Measurements from ENCODE around the gene NEURL4. TPM values are rescaled to one million over a fixed set of nuclear protein-coding genes. Genes with fewer than 3 reads are reported as not detected.

NEURL4 gene
- 13.4 and 22.5 TPM in 2 replicates for total RNA-seq

GRCh38 chr17:7328840-7329373 is at the start of gene NEURL4:
NEURL4 (minus strand) TSS chr17:7329335; CDS start chr17:7329312, 23 bp downstream.

GRCh38 chr17:7355053-7355452 is 25.9 kb upstream of the NEURL4 start, which contains the start of gene TMEM95:
TMEM95 (plus strand) TSS chr17:7355156; CDS start chr17:7355205, 49 bp downstream.

GRCh38 chr17:7351665-7352502 is 22.7 kb upstream of the NEURL4 start, which contains the start of gene KCTD11:
KCTD11 (plus strand) TSS chr17:7352162.

GRCh38 chr17:7336240-7337175 is 7.4 kb upstream of the NEURL4 start, which contains the start of gene ACAP1:
ACAP1 (plus strand) TSS chr17:7336529; CDS start chr17:7336735, 206 bp downstream.

GRCh38 chr17:7314719-7315569 is 14.2 kb downstream of the NEURL4 start, which contains the start of gene GPS2:
GPS2 (minus strand) TSS chr17:7315360; CDS start chr17:7315052, 308 bp downstream.

GRCh38 chr17:7306911-7307685 is 22.0 kb downstream of the NEURL4 start, which contains the start of gene EIF5A:
EIF5A (plus strand) TSS chr17:7307628; CDS start chr17:7309636, 2,008 bp downstream.

GRCh38 chr17:7294614-7295153 is 34.5 kb downstream of the NEURL4 start, which contains the start of gene YBX2:
YBX2 (minus strand) TSS chr17:7294639; CDS start chr17:7294500, 139 bp downstream.

GRCh38 chr17:7281074-7281952 is 47.8 kb downstream of the NEURL4 start, which contains the start of gene SLC2A4:
SLC2A4 (plus strand) TSS chr17:7281718; CDS start chr17:7281935, 217 bp downstream.

Other genes with a start within 250 kb of the NEURL4 start
- gene CLEC10A, start 249.1 kb downstream of the NEURL4 start, total RNA-seq = not detected in 2 replicates
- gene ASGR2, start 214.5 kb downstream of the NEURL4 start, total RNA-seq = not detected in 2 replicates
- 0.21 TPM in 1 of 2 replicates, not detected in the other for gene ASGR1, start 150.0 kb downstream of the NEURL4 start, total RNA-seq
- gene DLG4, start 109.5 kb downstream of the NEURL4 start, total RNA-seq = 4.4 and 6.6 TPM in 2 replicates
- 364 and 375 TPM in 2 replicates for gene ACADVL, start 109.4 kb downstream of the NEURL4 start, total RNA-seq
- 44.9 and 52.6 TPM in 2 replicates for gene DVL2, start 94.8 kb downstream of the NEURL4 start, total RNA-seq
- 33.1 and 35.1 TPM in 2 replicates for gene PHF23, start 89.9 kb downstream of the NEURL4 start, total RNA-seq
- 309 and 347 TPM in 2 replicates for gene GABARAP, start 86.9 kb downstream of the NEURL4 start, total RNA-seq
- 21.6 and 47.5 TPM in 2 replicates for gene CTDNEP1, start 77.6 kb downstream of the NEURL4 start, total RNA-seq
- gene ELP5, start 77.1 kb downstream of the NEURL4 start, total RNA-seq = 38.4 and 42.1 TPM in 2 replicates
- gene CLDN7, start 66.9 kb downstream of the NEURL4 start, total RNA-seq = 86.7 and 132 TPM in 2 replicates
- gene SLC2A4, start 47.6 kb downstream of the NEURL4 start, total RNA-seq = 0.14 and 0.56 TPM in 2 replicates
- gene YBX2, start 34.7 kb downstream of the NEURL4 start, total RNA-seq = 0.51 and 0.63 TPM in 2 replicates
- gene EIF5A, start 21.7 kb downstream of the NEURL4 start, total RNA-seq = 554 and 701 TPM in 2 replicates
- gene GPS2, start 14.0 kb downstream of the NEURL4 start, total RNA-seq = 50.8 and 66.1 TPM in 2 replicates
- 0.42 and 0.78 TPM in 2 replicates for gene ACAP1, start 7.2 kb upstream of the NEURL4 start, total RNA-seq
- 48.4 and 61.1 TPM in 2 replicates for gene KCTD11, start 22.8 kb upstream of the NEURL4 start, total RNA-seq
- gene TMEM95, start 25.8 kb upstream of the NEURL4 start, total RNA-seq = not detected in 2 replicates
- gene TNK1, start 51.8 kb upstream of the NEURL4 start, total RNA-seq = 13.0 and 15.8 TPM in 2 replicates
- 64.6 and 96.0 TPM in 2 replicates for gene PLSCR3, start 65.2 kb upstream of the NEURL4 start, total RNA-seq
- gene TMEM256, start 74.8 kb upstream of the NEURL4 start, total RNA-seq = 117 and 202 TPM in 2 replicates
- gene NLGN2, start 78.5 kb upstream of the NEURL4 start, total RNA-seq = 6.0 and 8.9 TPM in 2 replicates
- gene SPEM1, start 91.0 kb upstream of the NEURL4 start, total RNA-seq = not detected in 2 replicates
- not detected in 2 replicates for gene SPEM2, start 96.3 kb upstream of the NEURL4 start, total RNA-seq
- not detected in 2 replicates for gene SPEM3, start 99.5 kb upstream of the NEURL4 start, total RNA-seq
- 29.6 and 33.5 TPM in 2 replicates for gene TMEM102, start 106.1 kb upstream of the NEURL4 start, total RNA-seq
- 18.3 and 32.1 TPM in 2 replicates for gene FGF11, start 110.2 kb upstream of the NEURL4 start, total RNA-seq
- 10.9 and 11.0 TPM in 2 replicates for gene CHRNB1, start 115.7 kb upstream of the NEURL4 start, total RNA-seq
- 29.5 and 46.1 TPM in 2 replicates for gene ZBTB4, start 150.3 kb upstream of the NEURL4 start, total RNA-seq
- gene SLC35G6, start 152.1 kb upstream of the NEURL4 start, total RNA-seq = not detected in 2 replicates
- gene POLR2A, start 155.0 kb upstream of the NEURL4 start, total RNA-seq = 62.4 and 64.9 TPM in 2 replicates
- gene TNFSF12, start 219.7 kb upstream of the NEURL4 start, total RNA-seq = 4.2 and 10.8 TPM in 2 replicates
- gene TNFSF13, start 229.4 kb upstream of the NEURL4 start, total RNA-seq = 4.4 and 5.1 TPM in 2 replicates
- gene SENP3, start 232.6 kb upstream of the NEURL4 start, total RNA-seq = 44.8 and 62.7 TPM in 2 replicates

All from airway epithelial cell (primary cell).